ENCODE data around the gene OPN1MW.
A peak's percentile ranks its signal among the peaks of the same experiment; 100 is the strongest.
"Not testable (repeated sequence)": the region's sequence is repeated elsewhere in the genome, so short reads cannot be mapped to it uniquely, and the experiment has no call there.

OPN1MW gene

GRCh38 chrX:154182296-154182695 lies at the start of gene OPN1MW:
Gene OPN1MW, plus strand, starts transcription at chrX:154182596. Its CDS starts 82 bp downstream, at chrX:154182678.
- DNase-seq = not testable (repeated sequence)

- DNase-seq = no peak
Measured at GRCh38 chrX:154135458-154136229, 46.8 kb upstream of the OPN1MW start.

GRCh38 chrX:154136627-154137161 lies 45.7 kb upstream of the OPN1MW start:
- DNase-seq = peak; percentile 21 to 66 (median 30)

GRCh38 chrX:154138857-154139256 lies 43.5 kb upstream of the OPN1MW start:
- DNase-seq = no peak

GRCh38 chrX:154140206-154140605 lies 42.2 kb upstream of the OPN1MW start:
- no peak for DNase-seq

GRCh38 chrX:154140742-154141141 lies 41.7 kb upstream of the OPN1MW start:
- no peak for DNase-seq

GRCh38 chrX:154142386-154142785 lies 40.0 kb upstream of the OPN1MW start:
- DNase-seq = no peak

GRCh38 chrX:154142950-154143745 lies 39.2 kb upstream of the OPN1MW start:
- DNase-seq = no peak

- DNase-seq = not testable (repeated sequence)
Measured at GRCh38 chrX:154144010-154144409, 38.4 kb upstream of the OPN1MW start, which contains the start of gene OPN1LW. Gene OPN1LW, plus strand, starts transcription at chrX:154144243. Its CDS starts 41 bp downstream, at chrX:154144284.

- DNase-seq = not testable (repeated sequence)
Measured at GRCh38 chrX:154151030-154151429, 31.4 kb upstream of the OPN1MW start.

- not testable (repeated sequence) for DNase-seq
Measured at GRCh38 chrX:154156221-154156620, 26.2 kb upstream of the OPN1MW start.

- not testable (repeated sequence) for DNase-seq
Measured at GRCh38 chrX:154157207-154157606, 25.2 kb upstream of the OPN1MW start.

GRCh38 chrX:154159345-154159744 lies 23.1 kb upstream of the OPN1MW start:
- DNase-seq = not testable (repeated sequence)

GRCh38 chrX:154164902-154165301 lies 17.5 kb upstream of the OPN1MW start:
- not testable (repeated sequence) for DNase-seq

- not testable (repeated sequence) for DNase-seq
Measured at GRCh38 chrX:154168384-154168783, 14.0 kb upstream of the OPN1MW start.

GRCh38 chrX:154172535-154172943 lies 9.9 kb upstream of the OPN1MW start:
- DNase-seq = not testable (repeated sequence)

- DNase-seq = not testable (repeated sequence)
Measured at GRCh38 chrX:154174356-154174755, 8.0 kb upstream of the OPN1MW start.

- not testable (repeated sequence) for DNase-seq
Measured at GRCh38 chrX:154183794-154184193, 1.4 kb downstream of the OPN1MW start.

- DNase-seq = not testable (repeated sequence)
Measured at GRCh38 chrX:154192846-154193245, 10.4 kb downstream of the OPN1MW start.

- not testable (repeated sequence) for DNase-seq
Measured at GRCh38 chrX:154194316-154194715, 11.9 kb downstream of the OPN1MW start.

GRCh38 chrX:154196466-154196865 lies 14.1 kb downstream of the OPN1MW start:
- not testable (repeated sequence) for DNase-seq

GRCh38 chrX:154209670-154210418 lies 27.4 kb downstream of the OPN1MW start:
- not testable (repeated sequence) for DNase-seq

- not testable (repeated sequence) for DNase-seq
Measured at GRCh38 chrX:154211057-154211456, 28.7 kb downstream of the OPN1MW start.
